ENCODE results near the gene KLB. TPM values are rescaled to one million over a fixed set of nuclear protein-coding genes. Genes with fewer than 3 reads are reported as not detected.

The KLB gene
- total RNA-seq, 4 donors from 2014 or later: 0.66 to 1.8 (median 1.3) TPM; not detected in 1

DNA sequence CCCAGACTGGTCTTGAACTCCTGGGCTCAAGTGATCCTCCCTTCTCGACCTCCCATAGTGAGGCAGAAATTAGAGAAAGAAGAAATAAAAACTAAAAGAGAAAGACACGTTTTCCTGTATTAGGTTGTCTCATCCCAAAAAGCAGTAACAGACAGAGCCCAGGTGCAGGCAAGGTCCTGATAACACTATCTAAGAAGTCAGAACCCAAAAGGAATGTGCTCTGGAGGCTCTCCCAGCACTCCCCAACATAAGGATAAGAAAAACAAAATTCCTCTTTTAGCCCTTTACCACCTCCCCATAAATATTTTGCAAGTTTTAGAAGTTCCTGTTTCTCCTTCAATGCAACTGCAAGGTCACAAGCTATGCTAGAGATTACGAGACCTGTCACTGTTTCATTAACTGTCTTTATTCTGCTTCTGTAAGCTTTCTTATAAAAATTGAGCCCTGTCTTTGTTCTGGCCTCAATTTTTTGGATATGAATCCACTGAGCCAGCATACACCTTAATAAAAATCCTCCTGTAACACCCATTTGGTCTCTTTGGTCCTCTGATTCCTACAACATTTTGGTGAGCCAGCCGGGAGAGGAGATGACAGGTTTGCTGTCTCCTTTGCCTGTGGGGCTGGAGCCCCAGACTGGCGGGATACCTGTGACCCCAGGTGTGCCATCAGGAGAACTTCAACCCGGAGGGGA, 78.0 kb downstream of the KLB start:
- no peaks in the 10 kb centered on the region for H3K36me3 ChIP-seq
- TF ChIP-seq, protein P1, sequence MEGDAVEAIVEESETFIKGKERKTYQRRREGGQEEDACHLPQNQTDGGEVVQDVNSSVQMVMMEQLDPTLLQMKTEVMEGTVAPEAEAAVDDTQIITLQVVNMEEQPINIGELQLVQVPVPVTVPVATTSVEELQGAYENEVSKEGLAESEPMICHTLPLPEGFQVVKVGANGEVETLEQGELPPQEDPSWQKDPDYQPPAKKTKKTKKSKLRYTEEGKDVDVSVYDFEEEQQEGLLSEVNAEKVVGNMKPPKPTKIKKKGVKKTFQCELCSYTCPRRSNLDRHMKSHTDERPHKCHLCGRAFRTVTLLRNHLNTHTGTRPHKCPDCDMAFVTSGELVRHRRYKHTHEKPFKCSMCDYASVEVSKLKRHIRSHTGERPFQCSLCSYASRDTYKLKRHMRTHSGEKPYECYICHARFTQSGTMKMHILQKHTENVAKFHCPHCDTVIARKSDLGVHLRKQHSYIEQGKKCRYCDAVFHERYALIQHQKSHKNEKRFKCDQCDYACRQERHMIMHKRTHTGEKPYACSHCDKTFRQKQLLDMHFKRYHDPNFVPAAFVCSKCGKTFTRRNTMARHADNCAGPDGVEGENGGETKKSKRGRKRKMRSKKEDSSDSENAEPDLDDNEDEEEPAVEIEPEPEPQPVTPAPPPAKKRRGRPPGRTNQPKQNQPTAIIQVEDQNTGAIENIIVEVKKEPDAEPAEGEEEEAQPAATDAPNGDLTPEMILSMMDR (IDR thresholded peaks at IDR 0.05): no peak
- no peak for TF ChIP-seq POLR2A (IDR thresholded peaks at IDR 0.05)

DNA sequence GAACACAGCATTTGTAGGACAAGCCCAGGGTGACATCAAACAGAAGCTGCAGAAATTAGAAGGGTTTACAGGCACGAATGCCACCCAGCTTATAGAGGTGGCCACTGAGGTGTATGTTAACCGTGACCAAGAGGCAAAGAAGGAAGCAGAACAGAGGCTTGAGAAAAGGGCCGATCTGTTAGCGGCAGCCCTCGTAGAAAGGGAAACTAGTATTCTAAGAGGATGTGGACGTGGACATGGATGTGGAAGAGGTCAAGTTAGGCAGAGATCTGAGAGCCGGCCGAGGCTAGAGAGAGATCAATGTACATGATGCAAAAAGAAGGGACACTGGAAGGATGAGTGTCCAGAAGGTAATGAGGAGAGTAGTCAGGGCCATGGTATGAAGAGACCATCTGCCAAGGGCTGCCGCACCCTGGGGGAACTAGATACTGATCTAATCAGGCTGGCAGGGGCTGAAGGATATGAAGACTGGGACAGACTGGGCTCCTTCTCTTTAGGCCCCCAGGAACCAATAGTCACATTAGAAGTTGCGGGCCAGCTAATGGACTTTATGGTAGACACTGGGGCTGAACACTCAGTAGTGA, 79.6 kb downstream of the KLB start:
- TF ChIP-seq POLR2A (IDR thresholded peaks at IDR 0.05): no peak
- TF ChIP-seq, protein P1 (IDR thresholded peaks at IDR 0.05): no peak

More for the DNA sequence above, 78.0 kb downstream of the KLB start:
- no peaks in the 10 kb centered on the region for H3K4me1 ChIP-seq
- H3K27ac ChIP-seq: no peak overlapping the region
- H3K4me3 ChIP-seq: no peak overlapping the region
- DNase-seq: no peak
- H3K9me3 ChIP-seq: no peaks in the 10 kb centered on the region
- no peaks in the 10 kb centered on the region for H3K27me3 ChIP-seq

DNA sequence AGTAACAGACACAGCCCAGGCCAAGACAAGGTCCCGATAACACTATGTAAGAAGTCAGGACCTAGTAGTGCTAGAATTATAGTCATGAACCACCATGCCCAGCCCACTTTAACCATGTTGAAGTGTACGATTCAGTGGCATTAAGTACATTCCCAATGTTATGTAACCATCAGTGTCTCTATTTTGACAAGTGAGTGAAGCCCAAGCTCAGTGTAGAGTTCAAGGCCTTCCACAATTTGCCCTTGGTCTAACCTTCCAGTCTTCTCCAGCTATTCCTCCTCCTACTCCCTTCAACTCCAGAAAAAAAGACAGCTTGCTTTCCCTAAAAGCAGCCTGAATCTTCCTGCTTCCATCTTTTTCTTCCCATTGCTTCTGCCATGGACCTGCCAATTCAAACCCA, 83.6 kb downstream of the KLB start:
- Histone ChIP-seq H3K27ac (no peak overlapping the region), H3K9me3 (no peaks in the 10 kb centered on the region), H3K4me3 (no peak overlapping the region), H3K36me3 (no peaks in the 10 kb centered on the region), H3K27me3 (no peaks in the 10 kb centered on the region), H3K4me1 (no peaks in the 10 kb centered on the region)
- TF ChIP-seq POLR2A (IDR thresholded peaks at IDR 0.05): no peak
- TF ChIP-seq, protein P1 (IDR thresholded peaks at IDR 0.05): no peak
- no peak for DNase-seq

More for the DNA sequence above, 79.6 kb downstream of the KLB start:
- no peaks in the 10 kb centered on the region for H3K4me1 ChIP-seq
- H3K27me3 ChIP-seq: no peaks in the 10 kb centered on the region
- no peaks in the 10 kb centered on the region for H3K9me3 ChIP-seq
- no peak for DNase-seq
- H3K27ac ChIP-seq: no peak overlapping the region
- H3K4me3 ChIP-seq: no peak overlapping the region
- H3K36me3 ChIP-seq: no peaks in the 10 kb centered on the region

DNA sequence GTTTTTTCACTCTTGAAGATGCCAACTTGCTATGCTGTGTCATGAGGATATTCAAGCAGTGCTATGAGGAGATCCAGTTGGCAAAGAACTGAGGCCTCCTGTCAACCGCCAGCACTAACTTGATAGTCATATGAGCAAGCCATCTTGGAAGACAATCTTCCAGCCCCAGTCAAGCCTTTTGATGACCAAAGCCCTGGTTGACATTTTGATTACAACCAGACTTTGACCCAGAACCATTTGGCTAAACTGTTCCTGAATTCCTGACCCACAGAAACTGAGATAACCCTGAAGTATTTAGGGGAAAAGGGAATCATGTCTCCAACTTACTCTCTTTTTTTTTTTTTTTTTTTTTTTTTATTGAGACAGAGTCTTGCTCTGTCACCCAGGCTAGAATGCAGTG, 87.6 kb downstream of the KLB start:
- Histone ChIP-seq H3K36me3 (peaks cover 0 to 14% (median 0%) of the 10 kb centered on the region in 3 donors), H3K9me3 (no peaks in the 10 kb centered on the region), H3K4me1 (no peaks in the 10 kb centered on the region), H3K27me3 (no peaks in the 10 kb centered on the region), H3K4me3 (no peak overlapping the region), H3K27ac (no peak overlapping the region)
- DNase-seq: no peak
- no peak for TF ChIP-seq POLR2A (IDR thresholded peaks at IDR 0.05)
- TF ChIP-seq, protein P1 (IDR thresholded peaks at IDR 0.05): no peak

DNA sequence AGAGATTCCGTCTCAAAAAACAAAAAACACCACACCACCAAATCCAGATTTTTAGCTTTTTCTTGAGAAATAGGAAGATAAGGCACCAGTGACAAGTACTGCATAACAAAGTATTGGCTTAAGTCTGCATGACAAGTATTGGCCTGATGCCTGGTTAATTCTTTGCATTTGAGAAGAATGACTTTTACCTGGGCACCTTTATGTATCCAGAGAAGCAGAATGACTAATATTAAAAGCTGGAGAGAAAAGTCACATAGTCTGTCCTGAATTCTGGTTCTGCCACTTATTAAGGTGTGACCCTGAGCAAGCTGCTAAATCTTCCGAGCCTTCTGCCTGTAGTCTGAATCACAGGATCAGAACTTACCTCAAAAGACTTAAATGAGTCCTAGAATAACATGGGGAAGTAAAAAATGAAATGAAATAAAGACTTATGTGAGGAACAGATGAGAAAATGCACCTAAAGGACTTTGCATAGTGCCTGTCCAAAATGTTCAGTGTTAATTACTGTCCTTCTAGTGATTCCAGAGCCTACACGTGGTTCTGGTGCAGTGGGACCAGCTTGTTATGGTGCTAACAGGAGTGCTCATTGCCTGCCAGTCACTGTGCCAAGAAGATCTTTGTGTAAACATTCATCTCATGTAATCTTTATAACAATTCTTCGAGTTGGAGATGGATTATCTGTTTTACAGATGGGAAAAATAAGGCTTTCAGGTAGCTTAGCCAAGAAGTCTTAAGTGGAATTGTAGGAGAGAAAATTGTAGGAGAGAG, 88.9 kb downstream of the KLB start:
- Histone ChIP-seq H3K36me3 (peaks cover 0 to 27% (median 0%) of the 10 kb centered on the region in 3 donors), H3K4me1 (no peaks in the 10 kb centered on the region), H3K9me3 (no peaks in the 10 kb centered on the region), H3K4me3 (no peak overlapping the region), H3K27ac (no peak overlapping the region), H3K27me3 (no peaks in the 10 kb centered on the region)
- TF ChIP-seq, protein P1 (IDR thresholded peaks at IDR 0.05): no peak
- no peak for TF ChIP-seq POLR2A (IDR thresholded peaks at IDR 0.05)
- no peak for DNase-seq

All from Peyer's patch (tissue), 4 donors.